Myocyte (in vitro differentiated cells): ENCODE measurements around the gene DERL2. TPM values are rescaled to one million over a fixed set of nuclear protein-coding genes. Genes with fewer than 3 reads are reported as not detected.

Experiments
- DNase-seq: peaks from one replicate; pipeline ENCODE4 v3.0.0-alpha.2; 2012; ENCODE audit warnings: low read depth
- total RNA-seq: library from RNA; depleted of rRNA; stranded (reverse); fragments of >200 nt; gene quantifications from 2 replicates; pipeline ENCODE4 v1.2.3, GENCODE V29; 2014

Gene DERL2
- total RNA-seq, 1 donor from 2014 or later = 68.0 TPM

- no peak for DNase-seq
Observed at GRCh38 chr17:5502552-5502951, 16.6 kb upstream of the DERL2 start.

- DNase-seq = no peak
Observed at GRCh38 chr17:5501685-5502084, 15.7 kb upstream of the DERL2 start.

GRCh38 chr17:5500589-5501391 lies 14.8 kb upstream of the DERL2 start:
- peak; percentile 81 for DNase-seq

GRCh38 chr17:5500247-5500588 lies 14.2 kb upstream of the DERL2 start:
- DNase-seq = no peak

- no peak for DNase-seq
Observed at GRCh38 chr17:5499476-5500231, 13.7 kb upstream of the DERL2 start.

- no peak for DNase-seq
Observed at GRCh38 chr17:5492970-5493369, 7.0 kb upstream of the DERL2 start.

GRCh38 chr17:5488752-5489151 lies 2.8 kb upstream of the DERL2 start:
- DNase-seq = no peak

- DNase-seq = peak; percentile 100
Observed at GRCh38 chr17:5486206-5487124, 487 bp upstream of the DERL2 start, which contains the start of gene MIS12. TSS of gene MIS12 (plus strand) at chr17:5486566. CDS start at chr17:5488863, 2,297 bp downstream.

GRCh38 chr17:5481451-5481850 lies 4.5 kb downstream of the DERL2 start:
- no peak for DNase-seq

- no peak for DNase-seq
Observed at GRCh38 chr17:5480962-5481361, 5.0 kb downstream of the DERL2 start.

GRCh38 chr17:5478992-5479391 lies 7.0 kb downstream of the DERL2 start:
- DNase-seq = no peak

GRCh38 chr17:5473906-5474305 lies 12.1 kb downstream of the DERL2 start:
- peak; percentile 30 for DNase-seq

- no peak for DNase-seq
Observed at GRCh38 chr17:5472511-5472910, 13.5 kb downstream of the DERL2 start.

GRCh38 chr17:5468075-5468473 lies 17.9 kb downstream of the DERL2 start:
- no peak for DNase-seq

GRCh38 chr17:5467416-5467815 lies 18.6 kb downstream of the DERL2 start:
- DNase-seq = no peak

GRCh38 chr17:5466295-5466694 lies 19.7 kb downstream of the DERL2 start:
- DNase-seq = no peak

GRCh38 chr17:5464717-5465507 lies 21.1 kb downstream of the DERL2 start:
- no peak for DNase-seq

GRCh38 chr17:5446786-5447185 lies 39.2 kb downstream of the DERL2 start:
- no peak for DNase-seq

GRCh38 chr17:5444209-5444608 lies 41.8 kb downstream of the DERL2 start:
- no peak for DNase-seq

- DNase-seq = no peak
Observed at GRCh38 chr17:5443728-5444127, 42.2 kb downstream of the DERL2 start.

- no peak for DNase-seq
Observed at GRCh38 chr17:5439446-5439764, 46.6 kb downstream of the DERL2 start.
